Measurements from ENCODE around the gene SLC26A6.

Gene SLC26A6

DNA sequence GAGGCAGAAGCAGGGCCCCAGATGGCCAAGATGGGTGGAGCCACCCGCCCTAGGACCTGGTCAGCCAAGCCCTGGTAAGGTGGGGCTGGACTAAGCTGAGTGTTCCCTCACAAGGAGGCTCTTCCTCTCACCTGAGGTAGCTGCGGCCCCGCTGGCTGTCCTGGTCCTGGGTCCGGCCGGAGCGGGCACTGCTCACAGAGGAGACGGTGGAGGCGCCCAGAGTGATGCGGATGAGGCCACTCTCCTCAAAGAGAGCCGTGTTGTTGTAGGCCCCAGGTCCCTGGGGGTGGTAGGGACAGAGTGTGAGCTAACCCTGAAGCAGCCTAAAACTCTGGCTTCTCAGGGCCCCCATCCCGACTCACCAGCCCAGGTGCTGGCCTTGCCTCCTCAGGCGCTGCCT is 7.3 kb upstream of the SLC26A6 start:
- ATAC-seq, result no peak
- TF ChIP-seq RARB (CRISPR knock-in tag; IDR thresholded peaks at IDR 0.05) (no peak), ZFP30 (CRISPR knock-in tag; IDR thresholded peaks at IDR 0.05) (no peak), ARNTL (CRISPR knock-in tag; IDR thresholded peaks at IDR 0.05; ENCODE audit: borderline replicate concordance, low read depth) (no peak), GLIS3 (CRISPR knock-in tag; IDR thresholded peaks at IDR 0.05) (no peak)

DNA sequence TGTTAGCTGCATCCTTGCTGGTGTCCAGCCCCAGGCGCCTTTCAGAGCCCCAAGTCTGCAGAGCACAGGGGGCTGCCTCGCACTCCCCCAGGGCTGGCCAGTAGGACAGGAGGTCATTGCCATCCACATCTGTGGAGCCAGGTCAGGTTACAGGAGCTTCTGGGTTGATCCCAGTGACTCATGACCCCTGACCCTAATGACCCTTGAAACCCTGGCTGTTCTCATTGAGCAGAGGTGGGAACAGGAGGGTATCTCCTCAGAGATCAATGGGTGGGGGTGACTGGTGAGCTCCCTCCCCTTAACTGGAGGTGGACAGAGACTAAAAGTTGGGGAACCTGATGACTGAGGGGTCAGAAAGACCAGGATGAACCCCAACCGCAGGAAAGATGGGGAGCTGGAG is 6.1 kb upstream of the SLC26A6 start:
- TF ChIP-seq, protein P1, sequence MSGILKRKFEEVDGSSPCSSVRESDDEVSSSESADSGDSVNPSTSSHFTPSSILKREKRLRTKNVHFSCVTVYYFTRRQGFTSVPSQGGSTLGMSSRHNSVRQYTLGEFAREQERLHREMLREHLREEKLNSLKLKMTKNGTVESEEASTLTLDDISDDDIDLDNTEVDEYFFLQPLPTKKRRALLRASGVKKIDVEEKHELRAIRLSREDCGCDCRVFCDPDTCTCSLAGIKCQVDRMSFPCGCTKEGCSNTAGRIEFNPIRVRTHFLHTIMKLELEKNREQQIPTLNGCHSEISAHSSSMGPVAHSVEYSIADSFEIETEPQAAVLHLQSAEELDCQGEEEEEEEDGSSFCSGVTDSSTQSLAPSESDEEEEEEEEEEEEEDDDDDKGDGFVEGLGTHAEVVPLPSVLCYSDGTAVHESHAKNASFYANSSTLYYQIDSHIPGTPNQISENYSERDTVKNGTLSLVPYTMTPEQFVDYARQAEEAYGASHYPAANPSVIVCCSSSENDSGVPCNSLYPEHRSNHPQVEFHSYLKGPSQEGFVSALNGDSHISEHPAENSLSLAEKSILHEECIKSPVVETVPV (CRISPR knock-in tag; IDR thresholded peaks at IDR 0.05), result no peak
- TF ChIP-seq CSDC2 (CRISPR knock-in tag; IDR thresholded peaks at IDR 0.05) (no peak), ISL1 (CRISPR knock-in tag; IDR thresholded peaks at IDR 0.05) (no peak), SNAI2 (CRISPR knock-in tag; IDR thresholded peaks at IDR 0.05) (no peak), PPARA (CRISPR knock-in tag; IDR thresholded peaks at IDR 0.05; ENCODE audit: borderline replicate concordance) (no peak), ZC3H10 (CRISPR knock-in tag; IDR thresholded peaks at IDR 0.05) (no peak), BACH2 (CRISPR knock-in tag; IDR thresholded peaks at IDR 0.05; ENCODE audit: borderline replicate concordance) (no peak), GLIS3 (CRISPR knock-in tag; IDR thresholded peaks at IDR 0.05) (no peak), ZFP30 (CRISPR knock-in tag; IDR thresholded peaks at IDR 0.05) (no peak), ZNF565 (CRISPR knock-in tag; conservative IDR thresholded peaks at IDR 0.05; ENCODE audit: low read depth) (no peak), ZNF8 (CRISPR knock-in tag; IDR thresholded peaks at IDR 0.05) (no peak), ARNTL (CRISPR knock-in tag; IDR thresholded peaks at IDR 0.05; ENCODE audit: borderline replicate concordance, low read depth) (no peak), RARB (CRISPR knock-in tag; IDR thresholded peaks at IDR 0.05) (no peak), ZNF70 (CRISPR knock-in tag; IDR thresholded peaks at IDR 0.05) (no peak), TOX (CRISPR knock-in tag; IDR thresholded peaks at IDR 0.05; ENCODE audit: borderline replicate concordance) (no peak), TCF4 (CRISPR knock-in tag; IDR thresholded peaks at IDR 0.05; ENCODE audit: borderline replicate concordance) (no peak), OSR1 (CRISPR knock-in tag; IDR thresholded peaks at IDR 0.05) (no peak), ESRRG (CRISPR knock-in tag; IDR thresholded peaks at IDR 0.05) (no peak), POU6F1 (CRISPR knock-in tag; IDR thresholded peaks at IDR 0.05; ENCODE audit: borderline replicate concordance, low read depth) (no peak)
- TF ChIP-seq, protein P2, sequence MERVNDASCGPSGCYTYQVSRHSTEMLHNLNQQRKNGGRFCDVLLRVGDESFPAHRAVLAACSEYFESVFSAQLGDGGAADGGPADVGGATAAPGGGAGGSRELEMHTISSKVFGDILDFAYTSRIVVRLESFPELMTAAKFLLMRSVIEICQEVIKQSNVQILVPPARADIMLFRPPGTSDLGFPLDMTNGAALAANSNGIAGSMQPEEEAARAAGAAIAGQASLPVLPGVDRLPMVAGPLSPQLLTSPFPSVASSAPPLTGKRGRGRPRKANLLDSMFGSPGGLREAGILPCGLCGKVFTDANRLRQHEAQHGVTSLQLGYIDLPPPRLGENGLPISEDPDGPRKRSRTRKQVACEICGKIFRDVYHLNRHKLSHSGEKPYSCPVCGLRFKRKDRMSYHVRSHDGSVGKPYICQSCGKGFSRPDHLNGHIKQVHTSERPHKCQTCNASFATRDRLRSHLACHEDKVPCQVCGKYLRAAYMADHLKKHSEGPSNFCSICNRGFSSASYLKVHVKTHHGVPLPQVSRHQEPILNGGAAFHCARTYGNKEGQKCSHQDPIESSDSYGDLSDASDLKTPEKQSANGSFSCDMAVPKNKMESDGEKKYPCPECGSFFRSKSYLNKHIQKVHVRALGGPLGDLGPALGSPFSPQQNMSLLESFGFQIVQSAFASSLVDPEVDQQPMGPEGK (CRISPR knock-in tag; IDR thresholded peaks at IDR 0.05; ENCODE audit: borderline replicate concordance), result no peak
- ATAC-seq, result no peak

DNA sequence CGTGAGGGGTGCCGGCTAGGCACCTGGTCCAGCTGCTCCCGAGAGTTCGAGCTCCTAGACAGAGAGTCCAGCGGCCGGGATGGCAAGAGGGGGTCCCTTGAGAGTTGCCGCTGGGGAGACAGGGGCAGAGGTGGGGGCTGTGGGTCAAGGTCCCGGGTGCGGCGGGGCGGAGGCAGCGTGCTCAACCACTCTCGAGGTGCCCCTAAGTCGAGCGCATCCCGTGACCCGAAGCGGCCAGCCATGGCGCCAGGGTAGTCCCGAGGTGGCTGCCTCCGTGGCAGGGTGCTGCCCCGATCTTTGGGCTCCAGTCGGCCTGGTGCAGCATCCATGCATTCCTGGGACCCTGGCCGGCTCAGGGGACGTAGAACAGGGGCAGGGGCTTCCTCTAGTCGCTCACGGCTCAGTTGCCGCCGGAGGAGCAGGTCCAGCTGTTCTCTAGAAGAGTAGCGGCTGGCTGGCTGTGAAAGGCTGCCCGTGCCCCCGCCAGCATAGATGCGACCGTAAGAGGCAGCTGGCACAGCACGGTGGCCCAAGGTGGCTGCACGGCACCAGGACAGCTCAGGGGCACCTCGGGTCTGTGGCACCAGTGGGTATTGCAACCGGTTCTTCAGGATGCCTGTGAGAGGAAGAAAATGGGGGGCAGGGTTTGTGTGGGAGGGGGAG is 4.8 kb upstream of the SLC26A6 start:
- TF ChIP-seq GLIS3 (CRISPR knock-in tag; IDR thresholded peaks at IDR 0.05) (no peak), ZFP30 (CRISPR knock-in tag; IDR thresholded peaks at IDR 0.05) (no peak), ISL1 (CRISPR knock-in tag; IDR thresholded peaks at IDR 0.05) (no peak), ZNF70 (CRISPR knock-in tag; IDR thresholded peaks at IDR 0.05) (no peak), SNAI2 (CRISPR knock-in tag; IDR thresholded peaks at IDR 0.05) (no peak), ESRRG (CRISPR knock-in tag; IDR thresholded peaks at IDR 0.05) (no peak), ZNF565 (CRISPR knock-in tag; conservative IDR thresholded peaks at IDR 0.05; ENCODE audit: low read depth) (no peak), TOX (CRISPR knock-in tag; IDR thresholded peaks at IDR 0.05; ENCODE audit: borderline replicate concordance) (no peak), ZNF8 (CRISPR knock-in tag; IDR thresholded peaks at IDR 0.05) (no peak), TCF4 (CRISPR knock-in tag; IDR thresholded peaks at IDR 0.05; ENCODE audit: borderline replicate concordance) (no peak), ZC3H10 (CRISPR knock-in tag; IDR thresholded peaks at IDR 0.05) (no peak), RARB (CRISPR knock-in tag; IDR thresholded peaks at IDR 0.05) (no peak), ZFP3 (CRISPR knock-in tag; IDR thresholded peaks at IDR 0.05) (no peak), CREB5 (CRISPR knock-in tag; IDR thresholded peaks at IDR 0.05; ENCODE audit: low read depth) (no peak), BACH2 (CRISPR knock-in tag; IDR thresholded peaks at IDR 0.05; ENCODE audit: borderline replicate concordance) (no peak)
- TF ChIP-seq, protein P1 (CRISPR knock-in tag; IDR thresholded peaks at IDR 0.05), result no peak
- TF ChIP-seq, protein P3, sequence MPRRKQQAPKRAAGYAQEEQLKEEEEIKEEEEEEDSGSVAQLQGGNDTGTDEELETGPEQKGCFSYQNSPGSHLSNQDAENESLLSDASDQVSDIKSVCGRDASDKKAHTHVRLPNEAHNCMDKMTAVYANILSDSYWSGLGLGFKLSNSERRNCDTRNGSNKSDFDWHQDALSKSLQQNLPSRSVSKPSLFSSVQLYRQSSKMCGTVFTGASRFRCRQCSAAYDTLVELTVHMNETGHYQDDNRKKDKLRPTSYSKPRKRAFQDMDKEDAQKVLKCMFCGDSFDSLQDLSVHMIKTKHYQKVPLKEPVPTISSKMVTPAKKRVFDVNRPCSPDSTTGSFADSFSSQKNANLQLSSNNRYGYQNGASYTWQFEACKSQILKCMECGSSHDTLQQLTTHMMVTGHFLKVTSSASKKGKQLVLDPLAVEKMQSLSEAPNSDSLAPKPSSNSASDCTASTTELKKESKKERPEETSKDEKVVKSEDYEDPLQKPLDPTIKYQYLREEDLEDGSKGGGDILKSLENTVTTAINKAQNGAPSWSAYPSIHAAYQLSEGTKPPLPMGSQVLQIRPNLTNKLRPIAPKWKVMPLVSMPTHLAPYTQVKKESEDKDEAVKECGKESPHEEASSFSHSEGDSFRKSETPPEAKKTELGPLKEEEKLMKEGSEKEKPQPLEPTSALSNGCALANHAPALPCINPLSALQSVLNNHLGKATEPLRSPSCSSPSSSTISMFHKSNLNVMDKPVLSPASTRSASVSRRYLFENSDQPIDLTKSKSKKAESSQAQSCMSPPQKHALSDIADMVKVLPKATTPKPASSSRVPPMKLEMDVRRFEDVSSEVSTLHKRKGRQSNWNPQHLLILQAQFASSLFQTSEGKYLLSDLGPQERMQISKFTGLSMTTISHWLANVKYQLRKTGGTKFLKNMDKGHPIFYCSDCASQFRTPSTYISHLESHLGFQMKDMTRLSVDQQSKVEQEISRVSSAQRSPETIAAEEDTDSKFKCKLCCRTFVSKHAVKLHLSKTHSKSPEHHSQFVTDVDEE (CRISPR knock-in tag; IDR thresholded peaks at IDR 0.05), result no peak
- ATAC-seq, result no peak
